H1 (cell line): ENCODE data around the gene PARD3. TPM values are rescaled to one million over a fixed set of nuclear protein-coding genes. Genes with fewer than 3 reads are reported as not detected.

ENCODE experiments used
- CTCF ChIA-PET: fragments of 300-600 bp; sonication (Branson Sonifier 250); formaldehyde crosslinking; loops from one replicate; lab custom pipeline; 2021; ENCODE audit not compliant: partially characterized antibody; lab: Charles Lee
- POLR2A ChIA-PET: fragments of 300-600 bp; sonication (Branson Sonifier 250); formaldehyde crosslinking; loops from one replicate; lab custom pipeline; 2021; ENCODE audit warnings: inconsistent platforms; ENCODE audit not compliant: partially characterized antibody; lab: Charles Lee
- DNase-seq, 2 experiments: peaks; one replicate each; pipeline versions ENCODE4 v3.0.0 to v3.0.0-alpha.2; 2010 to 2022; ENCODE audit warnings: low spot score in 2 of 2, low read depth in 1 of 2, mixed read lengths in 1 of 2
- FAIRE-seq: peaks from 2 replicates; lab custom pipeline; 2011; peaks lifted over from hg19 to GRCh38; lab: Jason Lieb, UNC
- H2AFZ ChIP-seq: 2 replicates; pipeline ENCODE4 v1.8.1; 2012; ENCODE audit warnings: low read length, inconsistent platforms
- H2AK5ac ChIP-seq: 2 replicates; pipeline ENCODE4 v1.6.1; 2013; ENCODE audit warnings: low read depth, low read length
- H2BK120ac ChIP-seq: replicated peaks from 2 replicates; pipeline ENCODE3; 2013; ENCODE audit warnings: low read depth, low read length, inconsistent platforms
- H2BK12ac ChIP-seq: 2 replicates; pipeline ENCODE4 v1.6.1; 2013; ENCODE audit warnings: low read depth, low read length
- H2BK15ac ChIP-seq: 2 replicates; pipeline ENCODE4 v1.6.1; 2013; ENCODE audit warnings: low read length
- H2BK20ac ChIP-seq: 2 replicates; pipeline ENCODE4 v1.6.1; 2013; ENCODE audit warnings: low read length
- H2BK5ac ChIP-seq: 2 replicates; pipeline ENCODE4 v1.6.1; 2013; ENCODE audit warnings: low read depth, low read length
- H3K14ac ChIP-seq: 2 replicates; pipeline ENCODE4 v1.6.1; 2013; ENCODE audit warnings: inconsistent platforms; ENCODE audit not compliant: insufficient read length
- H3K18ac ChIP-seq: 2 replicates; pipeline ENCODE4 v1.6.1; 2013; ENCODE audit warnings: low read length; ENCODE audit errors: extremely low read depth
- H3K23ac ChIP-seq: 2 replicates; pipeline ENCODE4 v1.6.1; 2013; ENCODE audit warnings: inconsistent platforms; ENCODE audit not compliant: insufficient read length
- H3K23me2 ChIP-seq: 2 replicates; pipeline ENCODE4 v1.6.1; 2013; ENCODE audit warnings: low read depth, low read length
- H3K27ac ChIP-seq: 2 replicates; pipeline ENCODE4 v1.6.1; 2011; ENCODE audit warnings: low read depth, low read length, inconsistent platforms
- H3K27me3 ChIP-seq, 4 experiments: replicated peaks in 1 of 4; 1 replicate in 1 of 4; 2 replicates in 3 of 4; pipeline versions ENCODE4 v1.6.1 to v1.8.1; 2011 to 2013; ENCODE audit warnings: low read length in 3 of 4, mild to moderate bottlenecking in 3 of 4, inconsistent platforms in 2 of 4, mixed read lengths in 2 of 4, moderate library complexity in 1 of 4; ENCODE audit not compliant: control insufficient read depth in 3 of 4, insufficient read depth in 3 of 4; ENCODE audit errors: extremely low read depth in 1 of 4
- H3K36me3 ChIP-seq, 4 experiments: 2 replicates each; pipeline versions ENCODE4 v1.6.1 to v1.8.1; 2011 to 2013; ENCODE audit warnings: mild to moderate bottlenecking in 4 of 4, low read length in 3 of 4, moderate library complexity in 2 of 4, control low read depth in 1 of 4, inconsistent platforms in 1 of 4; ENCODE audit not compliant: insufficient read depth in 4 of 4, control insufficient read depth in 2 of 4
- H3K4ac ChIP-seq: replicated peaks from 2 replicates; pipeline ENCODE3; 2013; ENCODE audit warnings: low read length, low read depth, mixed read lengths, inconsistent platforms; ENCODE audit not compliant: insufficient read length
- H3K4me1 ChIP-seq, 4 experiments: replicated peaks in 1 of 4; 1 replicate in 1 of 4; 2 replicates in 3 of 4; pipeline versions ENCODE4 v1.6.1 to v1.8.1; 2011 to 2013; ENCODE audit warnings: low read length in 3 of 4, inconsistent platforms in 2 of 4, mixed read lengths in 1 of 4; ENCODE audit not compliant: insufficient read depth in 4 of 4, control insufficient read depth in 3 of 4
- H3K4me2 ChIP-seq, 2 experiments: 2 replicates each; pipeline versions ENCODE4 v1.6.1 to v1.8.1; 2011 to 2013; ENCODE audit warnings: low read depth in 2 of 2, low read length in 2 of 2, control low read depth in 1 of 2, inconsistent platforms in 1 of 2, mild to moderate bottlenecking in 1 of 2; ENCODE audit not compliant: insufficient read depth in 1 of 2
- H3K4me3 ChIP-seq, 4 experiments: fragments of 200-600, 300-600 bp in 1 of 4; sonication (generic), shearing (Covaris generic), sonication (Bioruptor Twin) in 1 of 4; 2 replicates each; pipeline versions ENCODE4 v1.5.1 to v1.8.1; 2011 to 2016; ENCODE audit warnings: low read length in 4 of 4, low read depth in 3 of 4, control low read depth in 2 of 4, inconsistent platforms in 2 of 4, mild to moderate bottlenecking in 2 of 4, mixed read lengths in 1 of 4, moderate library complexity in 1 of 4; ENCODE audit not compliant: insufficient read depth in 2 of 4; ENCODE audit errors: extremely low read depth in 1 of 4
- H3K56ac ChIP-seq: replicated peaks from 2 replicates; pipeline ENCODE3; 2013; ENCODE audit warnings: low read depth, mild to moderate bottlenecking, mixed read lengths, low read length, inconsistent platforms; ENCODE audit not compliant: insufficient read length
- H3K79me1 ChIP-seq: 2 replicates; pipeline ENCODE4 v1.6.1; 2013; ENCODE audit warnings: low read depth, low read length, control low read depth
- H3K79me2 ChIP-seq, 2 experiments: 2 replicates each; pipeline versions ENCODE4 v1.6.1 to v1.8.1; 2012 to 2013; ENCODE audit warnings: low read length in 2 of 2, mild to moderate bottlenecking in 2 of 2, inconsistent platforms in 1 of 2; ENCODE audit not compliant: insufficient read depth in 2 of 2, control insufficient read depth in 1 of 2
- H3K9ac ChIP-seq, 4 experiments: replicated peaks in 1 of 4; 1 replicate in 1 of 4; 2 replicates in 3 of 4; pipeline versions ENCODE4 v1.6.1 to v1.8.1; 2011 to 2013; ENCODE audit warnings: low read depth in 3 of 4, low read length in 3 of 4, control low read depth in 2 of 4, mild to moderate bottlenecking in 2 of 4, moderate library complexity in 2 of 4, inconsistent platforms in 1 of 4; ENCODE audit errors: extremely low read depth in 1 of 4
- H3K9me3 ChIP-seq, 2 experiments: 2 replicates each; pipeline versions ENCODE4 v1.6.1 to v1.8.1; 2012 to 2013; ENCODE audit warnings: mild to moderate bottlenecking in 2 of 2, moderate library complexity in 2 of 2, control low read depth in 1 of 2, inconsistent platforms in 1 of 2, low read depth in 1 of 2, low read length in 1 of 2, mixed read lengths in 1 of 2; ENCODE audit not compliant: insufficient read depth in 2 of 2
- H4K20me1 ChIP-seq, 2 experiments: replicated peaks in 1 of 2; 2 replicates each; pipeline versions ENCODE3 to v1.8.1; 2011 to 2013; ENCODE audit warnings: inconsistent platforms in 2 of 2, low read length in 2 of 2, mild to moderate bottlenecking in 1 of 2; ENCODE audit not compliant: insufficient read depth in 2 of 2, control insufficient read depth in 1 of 2
- H4K5ac ChIP-seq: 2 replicates; pipeline ENCODE4 v1.6.1; 2013; ENCODE audit warnings: low read length, low read depth, mixed read lengths, inconsistent platforms; ENCODE audit not compliant: insufficient read length
- H4K8ac ChIP-seq: 2 replicates; pipeline ENCODE4 v1.8.0; 2013; ENCODE audit warnings: mild to moderate bottlenecking, moderate library complexity, low read length, inconsistent platforms; ENCODE audit not compliant: insufficient read depth; ENCODE audit errors: extremely low read depth
- H4K91ac ChIP-seq: replicated peaks from 2 replicates; pipeline ENCODE3; 2013; ENCODE audit warnings: low read length, mixed read lengths, inconsistent platforms; ENCODE audit not compliant: insufficient read length
- MAX ChIP-seq: IDR thresholded peaks from 2 replicates; pipeline ENCODE4 v1.6.1; 2012; ENCODE audit warnings: inconsistent platforms
- WGBS, 2 experiments: shearing (Covaris generic) in 1 of 2; methylation state at CpG; one replicate each; pipeline versions ENCODE4 v1.1.6 to v1.1.7; 2013 to 2015; ENCODE audit warnings: low lambda C conversion rate in 2 of 2, mixed read lengths in 2 of 2, inconsistent platforms in 1 of 2, low coverage in 1 of 2, missing lambda C conversion rate in 1 of 2; ENCODE audit not compliant: insufficient replicate concordance in 2 of 2, insufficient coverage in 1 of 2, insufficient read length in 1 of 2; ENCODE audit errors: extremely low coverage in 1 of 2, missing lambda C conversion rate in 1 of 2; 5-methylcytosine and 5-hydroxymethylcytosine counted together
- polyA plus RNA-seq, 7 experiments: library from polyadenylated mRNA; depleted of rRNA in 3 of 7; stranded (reverse) in 5 of 7; unstranded in 2 of 7; fragments of >200 nt in 5 of 7; fragments of 200-250 nt in 2 of 7; gene quantifications; 1 replicate in 5 of 7; 2 replicates in 1 of 7; 4 replicates in 1 of 7; pipeline versions ENCODE4 v1.2.1 to v1.2.3, GENCODE V29; 2011 to 2013; ENCODE audit warnings: missing spikeins in 2 of 7, mixed read lengths in 2 of 7
- total RNA-seq: library from RNA; stranded (reverse); fragmentation: NEBNext Ultra II Directional; extraction: Animal tissue kit (Norgen Biotek cat#: 25700); gene quantifications from 2 replicates; pipeline ENCODE4 v1.2.1, GENCODE V29; 2021

PARD3 gene
- total and polyA plus RNA-seq, 2 of the 8 experiments (the other 6 are each of a cell fraction or from before 2014, with no cell fraction given), result 19.7 to 49.1 TPM

- 60% methylated on average over 1 of the region's 1 CpG; no CpG with 5 or more reads in 1 of the 2 experiments for WGBS, 2 experiments
- Histone ChIP-seq H3K4me1 (no peaks in the 10 kb centered on the region), H2AFZ (no peak overlapping the region), H2BK120ac (no peak overlapping the region), H4K91ac (no peak overlapping the region), H2BK15ac (no peak overlapping the region), H3K4me2 (no peak overlapping the region), H3K4ac (no peak overlapping the region), H3K4me3 (no peak overlapping the region), H3K56ac (no peak overlapping the region), H4K8ac (no peak overlapping the region), H3K23me2 (no peaks in the 10 kb centered on the region)
- DNase-seq, result no peak
- CTCF ChIA-PET, result no interaction called here
- TF ChIP-seq MAX, result no peak
- TF ChIP-seq, all 59 proteins: peak for 0
- Histone ChIP-seq H3K36me3 (no peaks in the 10 kb centered on the region; a peak in 1 of 8 replicates), H4K20me1 (no peaks in the 10 kb centered on the region), H3K9me3 (peaks cover 0 to 11% of the 10 kb centered on the region in 2 experiments; a peak in 2 of 4 replicates), H2BK12ac (no peak overlapping the region), H3K27me3 (no peaks in the 10 kb centered on the region), H2BK5ac (no peak overlapping the region), H3K18ac (no peak overlapping the region), H2BK20ac (no peak overlapping the region), H4K5ac (no peak overlapping the region), H3K27ac (no peak overlapping the region), H3K9ac (no peak overlapping the region), H3K14ac (no peak overlapping the region), H3K23ac (no peak overlapping the region), H3K79me2 (no peaks in the 10 kb centered on the region), H3K79me1 (no peaks in the 10 kb centered on the region), H2AK5ac (no peak overlapping the region)
- POLR2A ChIA-PET, result interaction anchor here (0.7 kb wide), 1 partner anchor 82 kb away, joined by 3 read pairs; no protein-coding TSS in a partner anchor
- FAIRE-seq, result no peak
Measured at GRCh38 chr10:34063592-34063991, 751.5 kb downstream of the PARD3 start.
